H1 (cell line): ENCODE measurements around the gene DAPL1. TPM values are rescaled to one million over a fixed set of nuclear protein-coding genes. Genes with fewer than 3 reads are reported as not detected.

Source experiments
- CTCF ChIA-PET: fragments of 300-600 bp; sonication (Branson Sonifier 250); formaldehyde crosslinking; loops from one replicate; lab custom pipeline; 2021; ENCODE audit not compliant: partially characterized antibody; lab: Charles Lee
- POLR2A ChIA-PET: fragments of 300-600 bp; sonication (Branson Sonifier 250); formaldehyde crosslinking; loops from one replicate; lab custom pipeline; 2021; ENCODE audit warnings: inconsistent platforms; ENCODE audit not compliant: partially characterized antibody; lab: Charles Lee
- DNase-seq, 2 experiments: peaks; one replicate each; pipeline versions ENCODE4 v3.0.0 to v3.0.0-alpha.2; 2010 to 2022; ENCODE audit warnings: low spot score in 2 of 2, low read depth in 1 of 2, mixed read lengths in 1 of 2
- FAIRE-seq: peaks from 2 replicates; lab custom pipeline; 2011; peaks lifted over from hg19 to GRCh38; lab: Jason Lieb, UNC
- H2AFZ ChIP-seq: 2 replicates; pipeline ENCODE4 v1.8.1; 2012; ENCODE audit warnings: low read length, inconsistent platforms
- H2AK5ac ChIP-seq: 2 replicates; pipeline ENCODE4 v1.6.1; 2013; ENCODE audit warnings: low read depth, low read length
- H2BK120ac ChIP-seq: replicated peaks from 2 replicates; pipeline ENCODE3; 2013; ENCODE audit warnings: low read depth, low read length, inconsistent platforms
- H2BK12ac ChIP-seq: 2 replicates; pipeline ENCODE4 v1.6.1; 2013; ENCODE audit warnings: low read depth, low read length
- H2BK15ac ChIP-seq: 2 replicates; pipeline ENCODE4 v1.6.1; 2013; ENCODE audit warnings: low read length
- H2BK20ac ChIP-seq: 2 replicates; pipeline ENCODE4 v1.6.1; 2013; ENCODE audit warnings: low read length
- H2BK5ac ChIP-seq: 2 replicates; pipeline ENCODE4 v1.6.1; 2013; ENCODE audit warnings: low read depth, low read length
- H3K14ac ChIP-seq: 2 replicates; pipeline ENCODE4 v1.6.1; 2013; ENCODE audit warnings: inconsistent platforms; ENCODE audit not compliant: insufficient read length
- H3K18ac ChIP-seq: 2 replicates; pipeline ENCODE4 v1.6.1; 2013; ENCODE audit warnings: low read length; ENCODE audit errors: extremely low read depth
- H3K23ac ChIP-seq: 2 replicates; pipeline ENCODE4 v1.6.1; 2013; ENCODE audit warnings: inconsistent platforms; ENCODE audit not compliant: insufficient read length
- H3K23me2 ChIP-seq: 2 replicates; pipeline ENCODE4 v1.6.1; 2013; ENCODE audit warnings: low read depth, low read length
- H3K27ac ChIP-seq: 2 replicates; pipeline ENCODE4 v1.6.1; 2011; ENCODE audit warnings: low read depth, low read length, inconsistent platforms
- H3K27me3 ChIP-seq, 4 experiments: replicated peaks in 1 of 4; 1 replicate in 1 of 4; 2 replicates in 3 of 4; pipeline versions ENCODE4 v1.6.1 to v1.8.1; 2011 to 2013; ENCODE audit warnings: low read length in 3 of 4, mild to moderate bottlenecking in 3 of 4, inconsistent platforms in 2 of 4, mixed read lengths in 2 of 4, moderate library complexity in 1 of 4; ENCODE audit not compliant: control insufficient read depth in 3 of 4, insufficient read depth in 3 of 4; ENCODE audit errors: extremely low read depth in 1 of 4
- H3K36me3 ChIP-seq, 4 experiments: 2 replicates each; pipeline versions ENCODE4 v1.6.1 to v1.8.1; 2011 to 2013; ENCODE audit warnings: mild to moderate bottlenecking in 4 of 4, low read length in 3 of 4, moderate library complexity in 2 of 4, control low read depth in 1 of 4, inconsistent platforms in 1 of 4; ENCODE audit not compliant: insufficient read depth in 4 of 4, control insufficient read depth in 2 of 4
- H3K4ac ChIP-seq: replicated peaks from 2 replicates; pipeline ENCODE3; 2013; ENCODE audit warnings: low read length, low read depth, mixed read lengths, inconsistent platforms; ENCODE audit not compliant: insufficient read length
- H3K4me1 ChIP-seq, 4 experiments: replicated peaks in 1 of 4; 1 replicate in 1 of 4; 2 replicates in 3 of 4; pipeline versions ENCODE4 v1.6.1 to v1.8.1; 2011 to 2013; ENCODE audit warnings: low read length in 3 of 4, inconsistent platforms in 2 of 4, mixed read lengths in 1 of 4; ENCODE audit not compliant: insufficient read depth in 4 of 4, control insufficient read depth in 3 of 4
- H3K4me2 ChIP-seq, 2 experiments: 2 replicates each; pipeline versions ENCODE4 v1.6.1 to v1.8.1; 2011 to 2013; ENCODE audit warnings: low read depth in 2 of 2, low read length in 2 of 2, control low read depth in 1 of 2, inconsistent platforms in 1 of 2, mild to moderate bottlenecking in 1 of 2; ENCODE audit not compliant: insufficient read depth in 1 of 2
- H3K4me3 ChIP-seq, 4 experiments: fragments of 200-600, 300-600 bp in 1 of 4; sonication (generic), shearing (Covaris generic), sonication (Bioruptor Twin) in 1 of 4; 2 replicates each; pipeline versions ENCODE4 v1.5.1 to v1.8.1; 2011 to 2016; ENCODE audit warnings: low read length in 4 of 4, low read depth in 3 of 4, control low read depth in 2 of 4, inconsistent platforms in 2 of 4, mild to moderate bottlenecking in 2 of 4, mixed read lengths in 1 of 4, moderate library complexity in 1 of 4; ENCODE audit not compliant: insufficient read depth in 2 of 4; ENCODE audit errors: extremely low read depth in 1 of 4
- H3K56ac ChIP-seq: replicated peaks from 2 replicates; pipeline ENCODE3; 2013; ENCODE audit warnings: low read depth, mild to moderate bottlenecking, mixed read lengths, low read length, inconsistent platforms; ENCODE audit not compliant: insufficient read length
- H3K79me1 ChIP-seq: 2 replicates; pipeline ENCODE4 v1.6.1; 2013; ENCODE audit warnings: low read depth, low read length, control low read depth
- H3K79me2 ChIP-seq, 2 experiments: 2 replicates each; pipeline versions ENCODE4 v1.6.1 to v1.8.1; 2012 to 2013; ENCODE audit warnings: low read length in 2 of 2, mild to moderate bottlenecking in 2 of 2, inconsistent platforms in 1 of 2; ENCODE audit not compliant: insufficient read depth in 2 of 2, control insufficient read depth in 1 of 2
- H3K9ac ChIP-seq, 4 experiments: replicated peaks in 1 of 4; 1 replicate in 1 of 4; 2 replicates in 3 of 4; pipeline versions ENCODE4 v1.6.1 to v1.8.1; 2011 to 2013; ENCODE audit warnings: low read depth in 3 of 4, low read length in 3 of 4, control low read depth in 2 of 4, mild to moderate bottlenecking in 2 of 4, moderate library complexity in 2 of 4, inconsistent platforms in 1 of 4; ENCODE audit errors: extremely low read depth in 1 of 4
- H3K9me3 ChIP-seq, 2 experiments: 2 replicates each; pipeline versions ENCODE4 v1.6.1 to v1.8.1; 2012 to 2013; ENCODE audit warnings: mild to moderate bottlenecking in 2 of 2, moderate library complexity in 2 of 2, control low read depth in 1 of 2, inconsistent platforms in 1 of 2, low read depth in 1 of 2, low read length in 1 of 2, mixed read lengths in 1 of 2; ENCODE audit not compliant: insufficient read depth in 2 of 2
- H4K20me1 ChIP-seq, 2 experiments: replicated peaks in 1 of 2; 2 replicates each; pipeline versions ENCODE3 to v1.8.1; 2011 to 2013; ENCODE audit warnings: inconsistent platforms in 2 of 2, low read length in 2 of 2, mild to moderate bottlenecking in 1 of 2; ENCODE audit not compliant: insufficient read depth in 2 of 2, control insufficient read depth in 1 of 2
- H4K5ac ChIP-seq: 2 replicates; pipeline ENCODE4 v1.6.1; 2013; ENCODE audit warnings: low read length, low read depth, mixed read lengths, inconsistent platforms; ENCODE audit not compliant: insufficient read length
- H4K8ac ChIP-seq: 2 replicates; pipeline ENCODE4 v1.8.0; 2013; ENCODE audit warnings: mild to moderate bottlenecking, moderate library complexity, low read length, inconsistent platforms; ENCODE audit not compliant: insufficient read depth; ENCODE audit errors: extremely low read depth
- H4K91ac ChIP-seq: replicated peaks from 2 replicates; pipeline ENCODE3; 2013; ENCODE audit warnings: low read length, mixed read lengths, inconsistent platforms; ENCODE audit not compliant: insufficient read length
- CEBPB ChIP-seq: IDR thresholded peaks from 2 replicates; pipeline ENCODE4 v1.6.1; 2012; ENCODE audit warnings: low read depth, low read length
- CHD1 ChIP-seq: IDR thresholded peaks from 2 replicates; pipeline ENCODE4 v1.6.1; 2012; ENCODE audit warnings: low read depth, low read length, improper control_type of control experiment
- CTBP2 ChIP-seq: IDR thresholded peaks from 2 replicates; pipeline ENCODE4 v1.7.0; 2011; ENCODE audit warnings: borderline replicate concordance, mild to moderate bottlenecking, moderate library complexity, mixed read lengths, low read length; ENCODE audit not compliant: insufficient read depth, insufficient read length
- GABPA ChIP-seq: IDR thresholded peaks from 2 replicates; pipeline ENCODE4 v1.6.1; 2011; ENCODE audit warnings: mild to moderate bottlenecking, low read length, moderate library complexity, borderline replicate concordance; ENCODE audit not compliant: insufficient read depth
- KDM4A ChIP-seq: IDR thresholded peaks from one replicate; pipeline ENCODE4 v1.7.1; 2012; ENCODE audit warnings: low read depth, mild to moderate bottlenecking, moderate library complexity, low read length, inconsistent platforms; ENCODE audit not compliant: severe bottlenecking
- SAP30 ChIP-seq: fragments of 300-600 bp; sonication (generic); IDR thresholded peaks from 2 replicates; pipeline ENCODE4 v1.7.1; 2012; ENCODE audit warnings: low read length, moderate library complexity, mild to moderate bottlenecking, inconsistent platforms; ENCODE audit not compliant: insufficient read depth, insufficient replicate concordance
- whole genome bisulfite sequencing, 2 experiments: shearing (Covaris generic) in 1 of 2; methylation state at CpG; one replicate each; pipeline versions ENCODE4 v1.1.6 to v1.1.7; 2013 to 2015; ENCODE audit warnings: low lambda C conversion rate in 2 of 2, mixed read lengths in 2 of 2, inconsistent platforms in 1 of 2, low coverage in 1 of 2, missing lambda C conversion rate in 1 of 2; ENCODE audit not compliant: insufficient replicate concordance in 2 of 2, insufficient coverage in 1 of 2, insufficient read length in 1 of 2; ENCODE audit errors: extremely low coverage in 1 of 2, missing lambda C conversion rate in 1 of 2; 5-methylcytosine and 5-hydroxymethylcytosine counted together
- polyA plus RNA-seq, 7 experiments: library from polyadenylated mRNA; depleted of rRNA in 3 of 7; stranded (reverse) in 5 of 7; unstranded in 2 of 7; fragments of >200 nt in 5 of 7; fragments of 200-250 nt in 2 of 7; gene quantifications; 1 replicate in 5 of 7; 2 replicates in 1 of 7; 4 replicates in 1 of 7; pipeline versions ENCODE4 v1.2.1 to v1.2.3, GENCODE V29; 2011 to 2013; ENCODE audit warnings: missing spikeins in 2 of 7, mixed read lengths in 2 of 7
- total RNA-seq: library from RNA; stranded (reverse); fragmentation: NEBNext Ultra II Directional; extraction: Animal tissue kit (Norgen Biotek cat#: 25700); gene quantifications from 2 replicates; pipeline ENCODE4 v1.2.1, GENCODE V29; 2021
- TF ChIP-seq, protein P1 (sequence below), 3 experiments: IDR thresholded peaks; 1 replicate in 2 of 3; 2 replicates in 1 of 3; pipeline versions ENCODE4 v1.5.1 to v1.6.1; 2011; ENCODE audit warnings: low read length in 3 of 3, mild to moderate bottlenecking in 3 of 3, inconsistent platforms in 2 of 3, low read depth in 1 of 3, moderate library complexity in 1 of 3; ENCODE audit not compliant: insufficient read depth in 1 of 3; ENCODE audit errors: control extremely low read depth in 1 of 3

DAPL1 gene
- total and polyA plus RNA-seq, 2 of the 8 experiments (the other 6 are each of a cell fraction or from before 2014, with no cell fraction given), result not detected

DNA sequence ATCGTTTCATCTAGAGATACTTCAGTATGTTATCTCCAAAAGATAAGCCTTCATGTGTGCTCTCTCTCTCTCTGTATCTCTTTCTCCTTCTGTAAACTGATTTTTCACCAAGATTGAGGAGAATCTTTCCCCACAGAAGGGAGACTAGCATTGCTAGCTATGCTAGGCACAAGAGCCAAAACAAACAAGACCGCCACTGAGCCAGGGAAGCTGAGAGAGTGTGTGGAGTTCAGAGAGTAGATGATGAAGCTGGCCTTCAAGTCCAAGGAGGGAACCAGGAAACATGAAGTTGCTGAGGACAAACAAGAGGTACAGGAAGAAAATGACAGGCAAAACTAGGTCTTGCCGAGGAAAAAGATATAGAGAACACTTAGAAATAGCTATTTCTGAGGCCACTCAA lies 23.4 kb downstream of the DAPL1 start:
- FAIRE-seq (no peak), DNase-seq (no peak)
- Histone ChIP-seq H3K4me3 (no peak overlapping the region), H3K79me1 (no peaks in the 10 kb centered on the region), H3K9me3 (no peaks in the 10 kb centered on the region), H3K36me3 (no peaks in the 10 kb centered on the region), H4K91ac (no peak overlapping the region), H3K56ac (no peak overlapping the region), H2BK15ac (no peak overlapping the region), H2AK5ac (no peak overlapping the region), H4K8ac (no peak overlapping the region), H2AFZ (no peak overlapping the region), H3K27ac (no peak overlapping the region), H3K23me2 (no peaks in the 10 kb centered on the region), H2BK20ac (no peak overlapping the region), H2BK12ac (no peak overlapping the region), H4K5ac (no peak overlapping the region), H3K4ac (no peak overlapping the region), H2BK5ac (no peak overlapping the region), H3K4me1 (no peaks in the 10 kb centered on the region), H4K20me1 (no peaks in the 10 kb centered on the region), H3K4me2 (no peak overlapping the region), H3K9ac (no peak overlapping the region), H2BK120ac (no peak overlapping the region), H3K79me2 (no peaks in the 10 kb centered on the region), H3K18ac (no peak overlapping the region), H3K27me3 (no peaks in the 10 kb centered on the region), H3K14ac (no peak overlapping the region), H3K23ac (no peak overlapping the region)
- TF ChIP-seq CEBPB (no peak), CHD1 (no peak), SAP30 (no peak), GABPA (no peak), KDM4A (no peak), CTBP2 (no peak)
- TF ChIP-seq, protein P1, sequence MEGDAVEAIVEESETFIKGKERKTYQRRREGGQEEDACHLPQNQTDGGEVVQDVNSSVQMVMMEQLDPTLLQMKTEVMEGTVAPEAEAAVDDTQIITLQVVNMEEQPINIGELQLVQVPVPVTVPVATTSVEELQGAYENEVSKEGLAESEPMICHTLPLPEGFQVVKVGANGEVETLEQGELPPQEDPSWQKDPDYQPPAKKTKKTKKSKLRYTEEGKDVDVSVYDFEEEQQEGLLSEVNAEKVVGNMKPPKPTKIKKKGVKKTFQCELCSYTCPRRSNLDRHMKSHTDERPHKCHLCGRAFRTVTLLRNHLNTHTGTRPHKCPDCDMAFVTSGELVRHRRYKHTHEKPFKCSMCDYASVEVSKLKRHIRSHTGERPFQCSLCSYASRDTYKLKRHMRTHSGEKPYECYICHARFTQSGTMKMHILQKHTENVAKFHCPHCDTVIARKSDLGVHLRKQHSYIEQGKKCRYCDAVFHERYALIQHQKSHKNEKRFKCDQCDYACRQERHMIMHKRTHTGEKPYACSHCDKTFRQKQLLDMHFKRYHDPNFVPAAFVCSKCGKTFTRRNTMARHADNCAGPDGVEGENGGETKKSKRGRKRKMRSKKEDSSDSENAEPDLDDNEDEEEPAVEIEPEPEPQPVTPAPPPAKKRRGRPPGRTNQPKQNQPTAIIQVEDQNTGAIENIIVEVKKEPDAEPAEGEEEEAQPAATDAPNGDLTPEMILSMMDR (IDR thresholded peaks at IDR 0.05; ENCODE audit: control extremely low read depth in 1 of 3, insufficient read depth in 1 of 3, low read depth in 1 of 3, low read length in 3 of 3), result no peak
- ChIA-PET CTCF (no interaction called here), POLR2A (no interaction called here)
- 84% methylated on average over 3 of the region's 3 CpGs; no CpG with 5 or more reads in 1 of the 2 experiments for WGBS, 2 experiments
